GM12891 (cell line): ENCODE results near the gene ABCB8.
A peak's percentile ranks its signal among the peaks of the same experiment; 100 is the strongest.

Experiments
- DNase-seq: peaks from one replicate; pipeline ENCODE4 v3.0.0; 2011; ENCODE audit warnings: low spot score; ENCODE audit not compliant: insufficient read length
- FAIRE-seq: peaks from 2 replicates; lab custom pipeline; 2011; peaks lifted over from hg19 to GRCh38; lab: Jason Lieb, UNC
- PAX5 ChIP-seq: IDR thresholded peaks from 2 replicates; pipeline ENCODE4 v1.6.1; 2011; ENCODE audit warnings: low read length, moderate library complexity, mild to moderate bottlenecking; ENCODE audit not compliant: insufficient read depth, severe bottlenecking
- POLR2A ChIP-seq: IDR thresholded peaks from 2 replicates; pipeline ENCODE4 v1.6.1; 2011; ENCODE audit warnings: low read depth, low read length, control low read depth
- POLR2AphosphoS5 ChIP-seq: IDR thresholded peaks from 2 replicates; pipeline ENCODE4 v1.6.1; 2011; ENCODE audit warnings: low read depth, low read length, control low read depth
- POU2F2 ChIP-seq: IDR thresholded peaks from 2 replicates; pipeline ENCODE4 v1.6.1; 2011; ENCODE audit warnings: low read depth, mild to moderate bottlenecking, control low read depth, low read length, moderate library complexity
- SPI1 ChIP-seq: IDR thresholded peaks from 2 replicates; pipeline ENCODE4 v1.6.1; 2011; ENCODE audit warnings: low read depth, low read length, control low read depth
- TAF1 ChIP-seq: IDR thresholded peaks from 2 replicates; pipeline ENCODE4 v1.6.1; 2011; ENCODE audit warnings: low read depth, low read length, control low read depth

The ABCB8 gene

GRCh38 chr7:151069841-151070573 lies 41.8 kb downstream of the ABCB8 start:
- TF ChIP-seq TAF1 (no peak), POLR2AphosphoS5 (no peak), POLR2A (no peak), PAX5 (no peak), SPI1 (no peak), POU2F2 (no peak)
- no peak for FAIRE-seq
- no peak for DNase-seq

GRCh38 chr7:151070574-151070960 lies 42.3 kb downstream of the ABCB8 start:
- TF ChIP-seq POU2F2 (no peak), POLR2AphosphoS5 (no peak), TAF1 (no peak), POLR2A (no peak), SPI1 (no peak), PAX5 (no peak)
- DNase-seq (no peak), FAIRE-seq (no peak)

GRCh38 chr7:151071032-151071866 lies 43.0 kb downstream of the ABCB8 start:
- DNase-seq (no peak), FAIRE-seq (no peak)
- TF ChIP-seq TAF1 (no peak), PAX5 (no peak), POU2F2 (no peak), SPI1 (no peak)

GRCh38 chr7:151073990-151074389 lies 45.7 kb downstream of the ABCB8 start:
- DNase-seq: no peak
- TF ChIP-seq POLR2AphosphoS5: no peak
- no peak for TF ChIP-seq PAX5
- TF ChIP-seq TAF1: no peak
- TF ChIP-seq POLR2A: no peak
- no peak for TF ChIP-seq POU2F2
- no peak for TF ChIP-seq SPI1
- FAIRE-seq: no peak

DNA sequence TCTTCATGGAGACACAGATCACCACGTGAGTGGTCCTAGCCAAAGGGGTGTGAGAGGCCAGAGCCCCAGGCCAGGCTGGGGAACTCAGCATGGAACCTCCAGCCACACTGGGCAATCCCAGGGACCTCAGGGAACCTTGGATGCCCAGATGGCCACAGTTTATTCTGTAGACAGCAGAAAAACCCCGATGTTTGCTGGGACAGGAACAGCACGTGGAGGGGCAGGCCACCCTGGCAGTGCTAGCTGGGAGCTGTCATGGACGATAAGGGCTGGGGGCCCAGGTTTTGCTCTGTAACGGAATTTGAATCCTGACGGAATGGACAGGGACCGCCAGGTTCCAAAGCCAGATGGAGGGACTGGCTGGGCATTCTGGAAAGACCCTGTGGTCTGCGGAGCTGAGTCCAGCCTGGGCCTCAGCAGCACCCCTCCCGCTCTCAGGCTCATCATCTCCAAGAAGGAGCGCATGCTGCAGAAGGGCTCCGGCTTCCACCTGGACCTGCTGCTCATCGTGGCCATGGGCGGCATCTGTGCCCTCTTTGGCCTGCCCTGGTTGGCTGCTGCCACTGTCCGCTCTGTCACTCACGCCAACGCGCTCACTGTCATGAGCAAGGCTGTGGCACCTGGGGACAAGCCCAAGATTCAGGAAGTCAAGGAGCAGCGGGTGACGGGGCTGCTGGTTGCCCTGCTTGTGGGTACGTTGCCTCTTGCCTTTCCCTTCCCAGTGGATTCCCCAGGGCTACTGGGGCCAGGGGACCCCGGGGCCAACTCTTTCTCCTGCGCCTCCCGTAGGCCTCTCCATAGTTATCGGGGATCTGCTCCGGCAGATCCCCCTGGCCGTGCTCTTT lies 46.8 kb downstream of the ABCB8 start:
- TF ChIP-seq POLR2A (no peak), POLR2AphosphoS5 (no peak), POU2F2 (no peak), SPI1 (no peak), PAX5 (no peak), TAF1 (no peak)
- FAIRE-seq: no peak

GRCh38 chr7:151075662-151075971 lies 47.4 kb downstream of the ABCB8 start:
- FAIRE-seq (no peak), DNase-seq (no peak)
- TF ChIP-seq POU2F2 (no peak), POLR2A (no peak), TAF1 (no peak), SPI1 (no peak), PAX5 (no peak), POLR2AphosphoS5 (no peak)

More for the DNA sequence above, 46.8 kb downstream of the ABCB8 start:
- no peak for DNase-seq

GRCh38 chr7:151075978-151076426 lies 47.8 kb downstream of the ABCB8 start:
- TF ChIP-seq TAF1 (no peak), POLR2AphosphoS5 (no peak), POLR2A (no peak), POU2F2 (no peak), PAX5 (no peak), SPI1 (no peak)
- no peak for FAIRE-seq
- DNase-seq: no peak

GRCh38 chr7:151076863-151077704 lies 48.8 kb downstream of the ABCB8 start:
- FAIRE-seq (no peak), DNase-seq (no peak)
- TF ChIP-seq TAF1 (no peak), POLR2AphosphoS5 (0 out of 2 replicates have a peak, but pooled peaks have one; percentile 25)
